A673 (cell line): Measurements from ENCODE around the gene PARD3. TPM values are rescaled to one million over a fixed set of nuclear protein-coding genes. Genes with fewer than 3 reads are reported as not detected.

ENCODE experiments used
- BruUV-seq: library from RNA; stranded (reverse); fragments of 400-500 nt; replicated peaks from 2 replicates; lab custom pipeline; 2021; lab: Mats Ljungman, UMichigan
- CTCF ChIA-PET: fragments of 300-600 bp; sonication (Branson Sonifier 250); formaldehyde crosslinking; loops from one replicate; lab custom pipeline; 2022; ENCODE audit warnings: antibody characterized with exemption; lab: Charles Lee
- POLR2A ChIA-PET: fragments of 300-600 bp; sonication (Branson Sonifier 250); formaldehyde crosslinking; loops from one replicate; lab custom pipeline; 2022; ENCODE audit warnings: antibody characterized with exemption; ENCODE audit not compliant: low non-redundant PET; lab: Charles Lee
- DNase-seq: peaks from one replicate; pipeline ENCODE4 v3.0.0-alpha.2; 2015; ENCODE audit warnings: low spot score
- H3K27ac ChIP-seq: fragments of 200-600 bp; sonication (generic); 2 replicates; pipeline ENCODE4 v1.5.1; 2016; ENCODE audit warnings: mixed run types, low read depth, mild to moderate bottlenecking, mixed read lengths, antibody characterized with exemption, low read length; ENCODE audit not compliant: poor library complexity, severe bottlenecking
- H3K27me3 ChIP-seq: fragments of 200-600 bp; sonication (generic); replicated peaks from 2 replicates; pipeline ENCODE4 v1.6.1; 2017; ENCODE audit warnings: mixed run types, low read depth, mild to moderate bottlenecking, mixed read lengths, antibody characterized with exemption, low read length; ENCODE audit not compliant: insufficient read depth, poor library complexity
- H3K36me3 ChIP-seq: fragments of 200-600 bp; sonication (generic); 2 replicates; pipeline ENCODE4 v1.6.1; 2016; ENCODE audit warnings: mixed run types, mild to moderate bottlenecking, mixed read lengths, antibody characterized with exemption, low read length; ENCODE audit not compliant: insufficient read depth, poor library complexity, severe bottlenecking
- H3K4me1 ChIP-seq: fragments of 200-600 bp; sonication (generic); 2 replicates; pipeline ENCODE4 v1.6.1; 2017; ENCODE audit warnings: mixed run types, mild to moderate bottlenecking, mixed read lengths, antibody characterized with exemption, low read length; ENCODE audit not compliant: insufficient read depth, poor library complexity, severe bottlenecking
- H3K4me3 ChIP-seq: fragments of 200-600 bp; sonication (generic); 2 replicates; pipeline ENCODE4 v1.5.1; 2016; ENCODE audit warnings: low read depth, mixed run types, mild to moderate bottlenecking, mixed read lengths, low read length; ENCODE audit not compliant: poor library complexity, severe bottlenecking
- H3K9me3 ChIP-seq: fragments of 200-600 bp; sonication (generic); 2 replicates; pipeline ENCODE4 v1.6.1; 2016; ENCODE audit warnings: mixed run types, low read depth, mild to moderate bottlenecking, mixed read lengths, antibody characterized with exemption, low read length; ENCODE audit not compliant: poor library complexity, severe bottlenecking
- EZH2 ChIP-seq: fragments of 200-600 bp; sonication (generic); IDR thresholded peaks from 2 replicates; pipeline ENCODE4 v1.6.1; 2017; ENCODE audit warnings: borderline replicate concordance, low read depth, mild to moderate bottlenecking, mixed read lengths, antibody characterized with exemption, low read length; ENCODE audit not compliant: poor library complexity, severe bottlenecking
- intact Hi-C: fragments of 100-400 bp; cut with micrococcal nuclease; formaldehyde crosslinking; loops from one replicate; pipeline ENCODE4 v1.10.0; 2022; ENCODE audit not compliant: unreplicated experiment
- total RNA-seq: library from RNA; stranded (reverse); gene quantifications from 2 replicates; pipeline ENCODE4 v1.2.3, GENCODE V29; 2021
- TF ChIP-seq, protein P1 (sequence below): fragments of 300-800, 200-600 bp; sonication (generic); conservative IDR thresholded peaks from 2 replicates; pipeline ENCODE4 v1.5.1; 2017; ENCODE audit warnings: low read depth, mild to moderate bottlenecking, antibody characterized with exemption, low read length, moderate library complexity, mixed read lengths

The PARD3 gene
- total RNA-seq, 1 experiment from 2014 or later: 28.0 TPM

GRCh38 chr10:34748767-34749166 is 66.3 kb downstream of the PARD3 start:
- BruUV-seq: no TSS peak
- Histone ChIP-seq H3K36me3 (no peaks in the 10 kb centered on the region), H3K4me1 (peaks cover 7% of the 10 kb centered on the region), H3K27me3 (no peaks in the 10 kb centered on the region), H3K9me3 (no peaks in the 10 kb centered on the region), H3K4me3 (no peak overlapping the region), H3K27ac (no peak overlapping the region)
- CTCF ChIA-PET: no interaction called here
- POLR2A ChIA-PET: no interaction called here
- TF ChIP-seq, protein P1, sequence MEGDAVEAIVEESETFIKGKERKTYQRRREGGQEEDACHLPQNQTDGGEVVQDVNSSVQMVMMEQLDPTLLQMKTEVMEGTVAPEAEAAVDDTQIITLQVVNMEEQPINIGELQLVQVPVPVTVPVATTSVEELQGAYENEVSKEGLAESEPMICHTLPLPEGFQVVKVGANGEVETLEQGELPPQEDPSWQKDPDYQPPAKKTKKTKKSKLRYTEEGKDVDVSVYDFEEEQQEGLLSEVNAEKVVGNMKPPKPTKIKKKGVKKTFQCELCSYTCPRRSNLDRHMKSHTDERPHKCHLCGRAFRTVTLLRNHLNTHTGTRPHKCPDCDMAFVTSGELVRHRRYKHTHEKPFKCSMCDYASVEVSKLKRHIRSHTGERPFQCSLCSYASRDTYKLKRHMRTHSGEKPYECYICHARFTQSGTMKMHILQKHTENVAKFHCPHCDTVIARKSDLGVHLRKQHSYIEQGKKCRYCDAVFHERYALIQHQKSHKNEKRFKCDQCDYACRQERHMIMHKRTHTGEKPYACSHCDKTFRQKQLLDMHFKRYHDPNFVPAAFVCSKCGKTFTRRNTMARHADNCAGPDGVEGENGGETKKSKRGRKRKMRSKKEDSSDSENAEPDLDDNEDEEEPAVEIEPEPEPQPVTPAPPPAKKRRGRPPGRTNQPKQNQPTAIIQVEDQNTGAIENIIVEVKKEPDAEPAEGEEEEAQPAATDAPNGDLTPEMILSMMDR: no peak
- TF ChIP-seq EZH2: no peak
- intact Hi-C loops: no loop called here
- DNase-seq: no peak

DNA sequence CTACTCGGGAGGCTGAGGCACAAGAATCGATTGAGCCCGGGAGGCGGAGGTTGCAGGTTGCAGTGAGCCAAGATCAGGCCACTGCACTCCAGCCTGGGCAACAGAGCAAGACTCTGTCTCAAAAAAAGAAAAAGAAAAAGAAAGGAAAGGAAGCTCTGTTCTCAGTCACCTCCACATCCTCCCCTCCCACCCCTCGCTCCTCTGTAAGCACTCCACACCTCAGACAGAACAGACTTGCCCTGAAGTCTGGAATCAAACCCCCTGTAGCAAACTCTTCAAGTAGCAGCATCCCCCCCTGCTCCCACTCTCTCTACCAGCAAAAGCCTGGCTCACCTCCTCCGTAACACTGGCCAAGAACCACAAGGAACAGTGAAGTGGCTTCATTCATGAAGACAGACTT is 66.7 kb downstream of the PARD3 start:
- BruUV-seq: no TSS peak
- H3K36me3 ChIP-seq: no peaks in the 10 kb centered on the region
- CTCF ChIA-PET: no interaction called here

DNA sequence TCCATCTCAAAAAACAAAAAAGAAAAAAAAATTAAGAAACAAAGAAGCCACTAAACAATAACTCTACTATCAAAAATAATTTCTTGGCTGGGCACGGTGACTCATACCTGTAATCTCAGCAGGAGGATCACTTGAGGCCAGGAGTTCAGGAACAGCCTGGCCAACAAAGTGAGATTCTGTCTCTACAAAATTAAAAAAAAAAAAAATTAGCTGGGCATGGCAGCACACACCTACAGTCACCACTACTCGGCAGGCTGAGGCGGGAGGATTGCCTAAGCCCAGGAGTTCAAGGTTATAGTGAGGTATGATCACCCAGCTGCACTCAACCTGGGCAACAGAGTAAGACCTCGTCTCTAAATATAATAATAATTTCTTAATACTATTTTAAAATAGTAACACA is 69.0 kb downstream of the PARD3 start:
- H3K36me3 ChIP-seq: no peaks in the 10 kb centered on the region
- H3K4me1 ChIP-seq: no peaks in the 10 kb centered on the region
- POLR2A ChIA-PET: no interaction called here
- intact Hi-C loops: no loop called here
- BruUV-seq: no TSS peak
- CTCF ChIA-PET: interaction anchor here (0.6 kb wide), 1 partner anchor 186 kb away, joined by 4 read pairs; no protein-coding TSS in a partner anchor
- no peaks in the 10 kb centered on the region for H3K27me3 ChIP-seq
- no peak for DNase-seq
- no peaks in the 10 kb centered on the region for H3K9me3 ChIP-seq
- no peak overlapping the region for H3K27ac ChIP-seq
- no peak overlapping the region for H3K4me3 ChIP-seq
- TF ChIP-seq, protein P1: no peak
- no peak for TF ChIP-seq EZH2

More for the DNA sequence above, 66.7 kb downstream of the PARD3 start:
- H3K9me3 ChIP-seq: no peaks in the 10 kb centered on the region
- peaks cover 6% of the 10 kb centered on the region for H3K4me1 ChIP-seq
- intact Hi-C loops: no loop called here
- H3K4me3 ChIP-seq: no peak overlapping the region
- H3K27me3 ChIP-seq: no peaks in the 10 kb centered on the region
- no peak for DNase-seq
- TF ChIP-seq EZH2: no peak
- TF ChIP-seq, protein P1: no peak
- no peak overlapping the region for H3K27ac ChIP-seq
- POLR2A ChIA-PET: no interaction called here
